Measurements from ENCODE around the gene NR1D1. TPM values are rescaled to one million over a fixed set of nuclear protein-coding genes. Genes with fewer than 3 reads are reported as not detected.

The NR1D1 gene
- total and polyA plus RNA-seq, 2 of the 8 experiments (the other 6 are each of a cell fraction or from before 2014, with no cell fraction given): 1.5 to 4.6 TPM

DNA sequence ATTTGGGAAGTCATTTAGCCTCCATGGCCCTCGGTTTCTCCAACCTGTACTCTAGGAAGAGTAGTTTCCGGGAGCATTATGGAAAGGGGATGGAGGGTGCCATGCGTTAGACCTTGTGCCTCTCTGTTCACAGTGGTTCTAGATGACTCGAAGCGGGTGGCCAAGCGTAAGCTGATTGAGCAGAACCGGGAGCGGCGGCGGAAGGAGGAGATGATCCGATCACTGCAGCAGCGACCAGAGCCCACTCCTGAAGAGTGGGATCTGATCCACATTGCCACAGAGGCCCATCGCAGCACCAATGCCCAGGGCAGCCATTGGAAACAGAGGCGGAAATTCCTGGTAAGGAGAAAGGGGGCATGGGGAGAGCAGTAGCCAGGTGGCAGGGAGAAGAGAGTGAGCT is 15.9 kb downstream of the NR1D1 start:
- H3K4ac ChIP-seq (replicated peaks; ENCODE audit: insufficient read length, low read depth, low read length): no peak overlapping the region
- FAIRE-seq: no peak
- no peak overlapping the region for H3K23ac ChIP-seq (ENCODE audit: insufficient read length)
- H3K4me2 ChIP-seq (ENCODE audit: insufficient read depth in 1 of 2, low read depth in 2 of 2, low read length in 2 of 2): no peak overlapping the region
- H2AFZ ChIP-seq (ENCODE audit: low read length): no peak overlapping the region
- no peak overlapping the region for H2BK120ac ChIP-seq (replicated peaks; ENCODE audit: low read depth, low read length)
- H2BK15ac ChIP-seq (ENCODE audit: low read length): no peak overlapping the region
- H4K91ac ChIP-seq (replicated peaks; ENCODE audit: insufficient read length, low read length): no peak overlapping the region
- no peaks in the 10 kb centered on the region for H3K9me3 ChIP-seq (ENCODE audit: insufficient read depth in 2 of 2, low read depth in 1 of 2, low read length in 1 of 2)
- H2BK12ac ChIP-seq (ENCODE audit: low read depth, low read length): no peak overlapping the region
- DNase-seq (ENCODE audit: low read depth in 1 of 2, low spot score in 2 of 2): no peak
- no peak overlapping the region for H2AK5ac ChIP-seq (ENCODE audit: low read depth, low read length)
- H3K56ac ChIP-seq (replicated peaks; ENCODE audit: insufficient read length, low read depth, low read length): no peak overlapping the region
- no peaks in the 10 kb centered on the region for H3K27me3 ChIP-seq (replicated peaks in 1 of 4; ENCODE audit: control insufficient read depth in 3 of 4, extremely low read depth in 1 of 4, insufficient read depth in 3 of 4, low read length in 3 of 4)
- no peak overlapping the region for H3K4me3 ChIP-seq (ENCODE audit: extremely low read depth in 1 of 4, insufficient read depth in 2 of 4, low read depth in 3 of 4, low read length in 4 of 4)
- peaks cover 2 to 9% (median 9%) of the 10 kb centered on the region in 4 experiments; a peak in 4 of 8 replicates for H3K36me3 ChIP-seq (ENCODE audit: control insufficient read depth in 2 of 4, insufficient read depth in 4 of 4, low read length in 3 of 4)
- H2BK5ac ChIP-seq (ENCODE audit: low read depth, low read length): no peak overlapping the region
- no peaks in the 10 kb centered on the region for H3K79me1 ChIP-seq (ENCODE audit: low read depth, low read length)
- H4K20me1 ChIP-seq (replicated peaks in 1 of 2; ENCODE audit: control insufficient read depth in 1 of 2, insufficient read depth in 2 of 2, low read length in 2 of 2): peaks cover 0 to 7% of the 10 kb centered on the region in 2 experiments
- WGBS, 2 experiments (ENCODE audit: extremely low coverage in 1 of 2, insufficient coverage in 1 of 2, insufficient read length in 1 of 2, insufficient replicate concordance in 2 of 2, low coverage in 1 of 2, low lambda C conversion rate in 2 of 2, missing lambda C conversion rate in 1 of 2): 92% methylated on average over 14 of the region's 14 CpGs; no CpG with 5 or more reads in 1 of the 2 experiments
- peaks cover 5% of the 10 kb centered on the region; the same call in 1 of the 2 replicates for H3K23me2 ChIP-seq (ENCODE audit: low read depth, low read length)
- no peaks in the 10 kb centered on the region for H3K79me2 ChIP-seq (ENCODE audit: control insufficient read depth in 1 of 2, insufficient read depth in 2 of 2, low read length in 2 of 2)
- ChIA-PET CTCF (ENCODE audit: partially characterized antibody) (interaction anchor here (0.7 to 19.7 kb wide), 13 partner anchors 10 to 110 kb away, joined by 3 to 521 read pairs (median 15); partner anchors contain the start of genes CSF3, MED24, NR1D1 and THRA), POLR2A (ENCODE audit: partially characterized antibody) (interaction anchor here (0.6 to 2.3 kb wide), 8 partner anchors 9 to 71 kb away, joined by 3 to 5 read pairs (median 3); no protein-coding TSS in a partner anchor)
- H3K4me1 ChIP-seq (replicated peaks in 1 of 4; ENCODE audit: control insufficient read depth in 3 of 4, insufficient read depth in 4 of 4, low read length in 3 of 4): peaks cover 0 to 5% (median 0%) of the 10 kb centered on the region in 4 experiments; a peak in 1 of 7 replicates
- H3K14ac ChIP-seq (ENCODE audit: insufficient read length): no peak overlapping the region
- no peak overlapping the region for H4K5ac ChIP-seq (ENCODE audit: insufficient read length, low read depth, low read length)
- H3K27ac ChIP-seq (ENCODE audit: low read depth, low read length): no peak overlapping the region
- H3K9ac ChIP-seq (replicated peaks in 1 of 4; ENCODE audit: extremely low read depth in 1 of 4, low read depth in 3 of 4, low read length in 3 of 4): no peak overlapping the region
- H3K18ac ChIP-seq (ENCODE audit: extremely low read depth, low read length): no peak overlapping the region
- H2BK20ac ChIP-seq (ENCODE audit: low read length): no peak overlapping the region
- H4K8ac ChIP-seq (ENCODE audit: extremely low read depth, insufficient read depth, low read length): no peak overlapping the region; the same call in 1 of the 2 replicates
- no peak for TF ChIP-seq CHD1 (IDR thresholded peaks at IDR 0.05; ENCODE audit: low read depth, low read length)
- no peak for TF ChIP-seq RNF2 (IDR thresholded peaks at IDR 0.05; ENCODE audit: borderline replicate concordance, low read depth, low read length, missing control alignments, poor library complexity, severe bottlenecking)
- no peak for TF ChIP-seq KDM5A (IDR thresholded peaks at IDR 0.05; ENCODE audit: low read length)
- no peak for TF ChIP-seq RAD21 (IDR thresholded peaks at IDR 0.05 in 1 of 2, conservative IDR thresholded peaks at IDR 0.05 in 1 of 2; ENCODE audit: low read depth in 2 of 2, low read length in 2 of 2)
- no peak for TF ChIP-seq POU5F1 (IDR thresholded peaks at IDR 0.05; ENCODE audit: low read depth, low read length)
- TF ChIP-seq ZNF274 (IDR thresholded peaks at IDR 0.05; ENCODE audit: borderline replicate concordance, extremely low read depth, low read length): no peak
- TF ChIP-seq TCF12 (IDR thresholded peaks at IDR 0.05; ENCODE audit: low read depth, low read length): no peak
- TF ChIP-seq SP4 (IDR thresholded peaks at IDR 0.05; ENCODE audit: low read length): no peak
- no peak for TF ChIP-seq SP2 (IDR thresholded peaks at IDR 0.05; ENCODE audit: low read length)
- TF ChIP-seq CBX8 (IDR thresholded peaks at IDR 0.05; ENCODE audit: borderline replicate concordance, low read depth, low read length): no peak
- TF ChIP-seq YY1 (IDR thresholded peaks at IDR 0.05; ENCODE audit: low read depth, low read length): no peak
- TF ChIP-seq EZH2 (IDR thresholded peaks at IDR 0.05; ENCODE audit: low read depth, low read length, severe bottlenecking): no peak
- no peak for TF ChIP-seq CEBPB (IDR thresholded peaks at IDR 0.05; ENCODE audit: low read depth, low read length)
- no peak for TF ChIP-seq NANOG (IDR thresholded peaks at IDR 0.05; ENCODE audit: insufficient read depth, low read depth, low read length, poor library complexity, severe bottlenecking)

Measured in H1 (cell line).